ENCODE measurements around the gene MSL3B.

DNA sequence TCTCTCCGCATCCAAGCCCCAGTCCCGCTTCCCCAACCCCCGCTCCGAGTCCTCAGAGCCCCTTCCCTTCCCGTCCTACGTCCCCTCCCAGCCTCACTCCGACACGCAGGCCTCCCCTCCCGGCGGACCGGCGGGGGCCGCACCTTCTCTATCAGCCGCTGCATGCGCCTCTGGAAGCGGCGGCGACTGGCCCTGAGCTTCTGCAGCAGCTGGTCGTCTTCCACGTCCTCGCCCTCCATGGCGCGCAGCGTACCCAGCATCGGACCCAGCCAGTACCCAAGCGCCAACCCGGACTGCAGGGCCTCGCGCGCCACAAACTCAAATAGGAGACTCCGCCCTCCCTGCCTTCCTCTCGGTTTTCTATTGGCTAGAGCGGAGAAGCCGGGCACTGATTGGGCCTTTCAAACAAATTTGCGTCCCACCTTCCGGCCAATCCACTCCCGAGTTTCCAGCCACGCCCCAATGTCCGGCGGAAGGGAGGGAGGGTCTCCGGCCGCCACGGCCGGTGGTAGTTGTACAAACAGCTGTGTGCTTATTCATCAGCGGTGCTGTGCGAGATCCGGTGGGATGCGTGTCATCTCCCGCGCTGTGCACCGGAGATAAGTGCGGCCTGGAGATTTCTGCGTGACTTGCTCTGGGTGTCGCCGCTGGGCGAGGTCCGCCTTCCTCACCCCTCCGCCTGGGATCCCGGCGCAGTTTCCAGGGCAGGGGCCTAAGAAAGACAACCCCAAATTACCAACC lies 13.8 kb downstream of the MSL3B start, which contains the start of gene HJURP:
- no peak for TF ChIP-seq YY1 (IDR thresholded peaks at IDR 0.05; ENCODE audit: insufficient read depth, insufficient read length)
- TF ChIP-seq SUZ12 (IDR thresholded peaks at IDR 0.05; ENCODE audit: extremely low read depth, insufficient read depth, insufficient read length) = no peak

Measured in NT2/D1 (cell line).